ENCODE results near the gene RHBDF2. TPM values are rescaled to one million over a fixed set of nuclear protein-coding genes. Genes with fewer than 3 reads are reported as not detected.

The RHBDF2 gene
- polyA plus RNA-seq, 4 donors: 2.0 to 43.2 (median 10.9) TPM

DNA sequence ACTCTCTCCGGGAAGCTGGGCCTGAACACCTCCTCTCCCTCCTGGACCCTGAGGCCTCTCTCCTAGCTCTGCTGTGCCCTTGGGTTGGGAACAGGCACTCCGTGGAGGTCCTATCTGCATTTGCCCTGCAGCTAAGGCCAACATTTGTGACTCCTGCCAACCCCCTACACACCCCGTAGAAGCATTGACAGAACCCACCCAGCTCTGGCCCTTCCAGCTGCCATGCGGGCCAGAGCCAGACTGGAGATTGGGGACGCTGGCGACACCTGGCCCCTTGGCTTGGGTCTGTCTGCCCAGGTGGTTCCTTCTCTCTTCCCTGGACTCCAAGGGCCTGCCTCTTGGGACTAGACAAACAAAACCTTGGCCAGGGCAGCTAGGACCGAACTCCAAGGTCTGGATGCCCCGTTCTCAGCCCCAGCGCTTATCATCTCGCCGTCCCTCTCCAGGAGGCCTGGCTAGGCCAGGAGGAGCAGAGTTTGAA lies 644 bp upstream of the RHBDF2 start:
- DNase-seq: peak in 1 of 2 donors; percentile 39
- Histone ChIP-seq H3K27me3 (ENCODE audit: control insufficient read depth in 3 of 3, insufficient read depth in 3 of 3, low read length in 3 of 3) (no peaks in the 10 kb centered on the region), H3K4me1 (ENCODE audit: control insufficient read depth in 3 of 3, insufficient read depth in 2 of 3, low read depth in 1 of 3, low read length in 2 of 3) (peaks cover 9 to 55% (median 19%) of the 10 kb centered on the region in 3 donors), H3K36me3 (ENCODE audit: control insufficient read depth in 3 of 3, insufficient read depth in 2 of 3, low read depth in 1 of 3, low read length in 3 of 3) (peaks cover 0 to 10% (median 0%) of the 10 kb centered on the region in 3 donors), H3K4me3 (ENCODE audit: low read depth in 1 of 3, low read length in 3 of 3) (peak overlapping the region in 1 of 3 donors; percentile 24), H3K27ac (ENCODE audit: low read depth in 1 of 3, low read length in 2 of 3) (peak overlapping the region; percentile 1 to 75 (median 70)), H3K9me3 (ENCODE audit: control insufficient read depth in 2 of 2, insufficient read depth in 1 of 2, low read depth in 1 of 2, low read length in 1 of 2) (no peaks in the 10 kb centered on the region)
- no peak for FAIRE-seq
- WGBS, 3 donors: 56 to 74% (median 67%) methylated on average over 11 of the region's 11 CpGs

DNA sequence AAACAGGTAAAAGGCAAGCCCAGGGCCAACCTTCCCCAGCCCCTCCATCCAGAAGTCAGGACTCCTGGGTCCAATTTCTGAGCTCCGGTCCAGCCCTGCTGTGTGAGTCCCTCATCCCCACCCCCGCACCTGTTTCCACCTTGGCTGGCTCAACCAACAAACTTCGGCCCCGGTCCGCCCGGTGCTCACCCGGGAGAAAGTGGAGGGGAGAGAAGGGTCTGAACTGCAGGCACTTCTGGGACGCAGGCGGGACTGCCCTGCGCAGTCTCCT lies 541 bp downstream of the RHBDF2 start:
- FAIRE-seq (no peak), DNase-seq (no peak)
- H3K9me3 ChIP-seq (ENCODE audit: control insufficient read depth in 2 of 2, insufficient read depth in 1 of 2, low read depth in 1 of 2, low read length in 1 of 2): no peaks in the 10 kb centered on the region
- no peaks in the 10 kb centered on the region for H3K27me3 ChIP-seq (ENCODE audit: control insufficient read depth in 3 of 3, insufficient read depth in 3 of 3, low read length in 3 of 3)
- peaks cover 0 to 16% (median 0%) of the 10 kb centered on the region in 3 donors for H3K36me3 ChIP-seq (ENCODE audit: control insufficient read depth in 3 of 3, insufficient read depth in 2 of 3, low read depth in 1 of 3, low read length in 3 of 3)
- peak overlapping the region; percentile 63 to 83 (median 67) for H3K4me3 ChIP-seq (ENCODE audit: low read depth in 1 of 3, low read length in 3 of 3)
- H3K27ac ChIP-seq (ENCODE audit: low read depth in 1 of 3, low read length in 2 of 3): peak overlapping the region; percentile 57 to 85 (median 60)
- peaks cover 9 to 57% (median 19%) of the 10 kb centered on the region in 3 donors for H3K4me1 ChIP-seq (ENCODE audit: control insufficient read depth in 3 of 3, insufficient read depth in 2 of 3, low read depth in 1 of 3, low read length in 2 of 3)
- WGBS, 3 donors: 0 to 10% (median 1%) methylated on average over 9 to 10 of the region's 10 CpGs

DNA sequence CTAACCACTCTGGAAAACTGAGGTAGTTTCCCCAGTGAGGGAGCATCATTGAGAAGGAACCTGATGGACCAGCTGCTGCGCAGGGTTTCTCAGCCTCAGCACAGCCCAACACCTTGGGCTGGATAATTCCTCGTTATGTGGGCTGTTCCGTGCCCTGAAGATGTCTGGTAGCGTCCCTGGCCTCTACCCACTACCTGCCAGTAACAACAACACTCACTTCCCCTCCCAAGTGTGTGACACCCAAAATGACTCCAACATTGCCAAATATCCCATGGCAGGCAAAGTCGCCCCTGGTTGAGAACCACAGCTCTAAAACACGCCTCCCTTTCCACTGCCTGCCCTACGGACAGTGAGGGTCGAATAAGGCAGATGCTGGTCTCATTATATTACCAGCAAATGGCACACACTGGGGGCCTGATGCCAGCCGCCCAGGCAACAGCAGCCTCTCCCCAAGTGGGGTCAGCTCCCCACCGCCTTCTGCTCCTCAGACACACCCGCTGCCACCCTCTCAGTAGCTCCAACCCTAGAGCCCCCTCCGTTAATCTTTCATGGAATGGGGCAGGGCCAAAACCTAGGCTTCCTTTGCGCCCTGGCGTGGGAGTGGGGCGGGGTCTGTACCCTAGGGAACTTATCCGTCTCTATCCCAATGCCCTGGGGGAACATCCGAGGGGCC lies 1.0 kb downstream of the RHBDF2 start:
- Histone ChIP-seq H3K4me3 (ENCODE audit: low read depth in 1 of 3, low read length in 3 of 3) (peak overlapping the region; percentile 63 to 83 (median 67)), H3K9me3 (ENCODE audit: control insufficient read depth in 2 of 2, insufficient read depth in 1 of 2, low read depth in 1 of 2, low read length in 1 of 2) (no peaks in the 10 kb centered on the region), H3K36me3 (ENCODE audit: control insufficient read depth in 3 of 3, insufficient read depth in 2 of 3, low read depth in 1 of 3, low read length in 3 of 3) (peaks cover 0 to 16% (median 0%) of the 10 kb centered on the region in 3 donors), H3K27me3 (ENCODE audit: control insufficient read depth in 3 of 3, insufficient read depth in 3 of 3, low read length in 3 of 3) (no peaks in the 10 kb centered on the region), H3K27ac (ENCODE audit: low read depth in 1 of 3, low read length in 2 of 3) (peak overlapping the region; percentile 8 to 85 (median 57)), H3K4me1 (ENCODE audit: control insufficient read depth in 3 of 3, insufficient read depth in 2 of 3, low read depth in 1 of 3, low read length in 2 of 3) (peaks cover 9 to 62% (median 19%) of the 10 kb centered on the region in 3 donors)
- FAIRE-seq (no peak), DNase-seq (peak in 1 of 2 donors; percentile 50)
- WGBS, 3 donors: 18 to 53% (median 26%) methylated on average over 17 of the region's 17 CpGs

DNA sequence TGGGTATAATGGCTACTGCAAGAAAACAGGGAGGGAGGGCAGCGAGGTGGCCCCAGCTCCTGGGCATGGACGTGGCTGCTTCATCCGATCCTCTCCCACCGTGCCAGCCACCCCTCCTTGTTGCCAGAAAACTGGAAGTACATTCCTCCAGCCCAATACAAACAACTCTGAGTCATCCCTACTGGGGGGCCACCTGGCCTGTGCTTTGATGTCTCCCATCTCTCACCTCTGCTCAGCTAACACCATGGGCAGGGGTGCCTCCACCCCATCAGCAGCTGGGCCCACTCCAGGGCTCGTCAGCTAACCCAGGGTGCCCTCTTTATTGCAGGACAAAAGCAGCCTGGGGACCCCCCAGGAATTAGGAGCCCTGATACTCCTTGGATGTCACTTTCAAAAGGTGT lies 2.0 kb downstream of the RHBDF2 start:
- H3K27ac ChIP-seq (ENCODE audit: low read depth in 1 of 3, low read length in 2 of 3): peak overlapping the region in 2 of 3 donors; percentile 9 to 85
- DNase-seq: peak in 1 of 2 donors; percentile 31
- H3K4me1 ChIP-seq (ENCODE audit: control insufficient read depth in 3 of 3, insufficient read depth in 2 of 3, low read depth in 1 of 3, low read length in 2 of 3): peaks cover 9 to 69% (median 19%) of the 10 kb centered on the region in 3 donors
- H3K4me3 ChIP-seq (ENCODE audit: low read depth in 1 of 3, low read length in 3 of 3): peak overlapping the region in 1 of 3 donors; percentile 63
- H3K36me3 ChIP-seq (ENCODE audit: control insufficient read depth in 3 of 3, insufficient read depth in 2 of 3, low read depth in 1 of 3, low read length in 3 of 3): peaks cover 0 to 22% (median 0%) of the 10 kb centered on the region in 3 donors
- H3K27me3 ChIP-seq (ENCODE audit: control insufficient read depth in 3 of 3, insufficient read depth in 3 of 3, low read length in 3 of 3): no peaks in the 10 kb centered on the region
- no peaks in the 10 kb centered on the region for H3K9me3 ChIP-seq (ENCODE audit: control insufficient read depth in 2 of 2, insufficient read depth in 1 of 2, low read depth in 1 of 2, low read length in 1 of 2)
- no peak for FAIRE-seq
- WGBS, 3 donors: 39 to 60% (median 48%) methylated on average over 5 of the region's 5 CpGs

DNA sequence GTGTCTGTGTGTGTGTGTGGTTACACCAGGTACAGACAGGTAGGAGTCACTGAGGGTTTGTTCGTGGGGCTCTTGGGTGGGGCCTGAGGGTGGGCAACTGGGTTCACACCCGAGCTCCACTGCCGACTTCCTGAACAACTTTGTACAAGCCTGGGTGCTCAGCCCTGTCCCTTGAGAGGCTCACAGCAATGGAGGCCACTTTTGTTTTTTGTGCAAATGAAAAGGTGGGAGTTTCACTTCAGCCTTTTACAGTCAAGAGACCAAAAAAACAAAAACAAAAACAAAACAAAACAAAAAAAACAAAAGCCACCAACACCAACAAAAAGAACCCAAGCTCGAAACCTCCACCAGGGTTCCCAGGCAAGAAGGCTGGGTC lies 2.4 kb downstream of the RHBDF2 start:
- no peak overlapping the region for H3K4me3 ChIP-seq (ENCODE audit: low read depth in 1 of 3, low read length in 3 of 3)
- 22 to 42% (median 35%) methylated on average over 4 of the region's 4 CpGs for WGBS, 3 donors

DNA sequence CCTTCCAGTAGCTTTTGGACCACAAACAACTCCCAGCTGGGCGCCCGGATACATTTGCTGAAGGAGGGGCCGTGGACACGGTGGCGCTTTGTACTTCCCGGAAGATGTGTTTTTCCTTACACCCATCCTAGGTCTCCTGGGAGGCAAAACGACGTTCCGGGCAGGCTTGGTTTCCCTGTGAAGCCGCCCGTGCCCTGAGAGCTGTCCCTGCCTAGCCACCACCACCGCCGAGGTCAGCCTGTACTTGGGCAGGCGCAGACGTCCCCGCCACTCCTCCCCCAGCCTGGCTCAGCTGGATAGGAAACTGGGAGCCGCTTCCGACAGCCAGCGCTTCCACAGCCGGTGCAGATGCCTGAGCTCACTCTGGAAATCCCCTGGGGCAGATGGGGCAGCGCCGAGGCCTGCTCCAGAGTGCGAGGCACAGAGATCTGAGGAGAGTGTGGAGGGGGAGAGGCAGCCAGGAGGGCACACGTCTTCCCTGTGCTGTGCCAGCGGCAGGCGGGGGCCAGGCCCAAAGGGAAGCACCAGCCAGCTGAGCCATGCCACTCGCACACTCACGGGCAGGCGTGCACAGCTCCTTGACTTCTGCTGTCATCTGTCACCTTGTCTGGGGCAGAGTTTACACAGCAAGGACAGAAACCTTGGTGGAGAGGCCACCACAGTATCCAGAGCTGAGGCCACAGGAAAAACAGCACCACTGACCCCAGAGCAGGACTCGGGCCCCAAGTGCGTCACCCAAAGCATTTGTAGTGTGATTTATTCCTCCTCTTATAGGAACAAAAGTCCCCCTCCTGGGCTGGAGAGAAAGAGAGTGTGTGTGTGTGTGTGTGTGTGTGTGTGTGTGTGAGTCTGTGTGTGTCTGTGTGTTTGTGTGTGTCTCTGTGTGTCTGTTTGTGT lies 3.0 kb downstream of the RHBDF2 start:
- no peak for FAIRE-seq
- Histone ChIP-seq H3K27me3 (ENCODE audit: control insufficient read depth in 3 of 3, insufficient read depth in 3 of 3, low read length in 3 of 3) (no peaks in the 10 kb centered on the region), H3K36me3 (ENCODE audit: control insufficient read depth in 3 of 3, insufficient read depth in 2 of 3, low read depth in 1 of 3, low read length in 3 of 3) (peaks cover 0 to 22% (median 0%) of the 10 kb centered on the region in 3 donors), H3K9me3 (ENCODE audit: control insufficient read depth in 2 of 2, insufficient read depth in 1 of 2, low read depth in 1 of 2, low read length in 1 of 2) (no peaks in the 10 kb centered on the region), H3K4me1 (ENCODE audit: control insufficient read depth in 3 of 3, insufficient read depth in 2 of 3, low read depth in 1 of 3, low read length in 2 of 3) (peaks cover 9 to 79% (median 26%) of the 10 kb centered on the region in 3 donors), H3K4me3 (ENCODE audit: low read depth in 1 of 3, low read length in 3 of 3) (peak overlapping the region in 1 of 3 donors; percentile 7), H3K27ac (ENCODE audit: low read depth in 1 of 3, low read length in 2 of 3) (peak overlapping the region; percentile 5 to 85 (median 70))
- DNase-seq: peak; percentile 60 to 67
- WGBS, 3 donors: 25 to 30% (median 26%) methylated on average over 30 to 31 of the region's 31 CpGs

More for the DNA sequence above, 2.4 kb downstream of the RHBDF2 start:
- Histone ChIP-seq H3K36me3 (ENCODE audit: control insufficient read depth in 3 of 3, insufficient read depth in 2 of 3, low read depth in 1 of 3, low read length in 3 of 3) (peaks cover 0 to 22% (median 0%) of the 10 kb centered on the region in 3 donors), H3K27me3 (ENCODE audit: control insufficient read depth in 3 of 3, insufficient read depth in 3 of 3, low read length in 3 of 3) (no peaks in the 10 kb centered on the region), H3K4me1 (ENCODE audit: control insufficient read depth in 3 of 3, insufficient read depth in 2 of 3, low read depth in 1 of 3, low read length in 2 of 3) (peaks cover 9 to 73% (median 20%) of the 10 kb centered on the region in 3 donors), H3K9me3 (ENCODE audit: control insufficient read depth in 2 of 2, insufficient read depth in 1 of 2, low read depth in 1 of 2, low read length in 1 of 2) (no peaks in the 10 kb centered on the region), H3K27ac (ENCODE audit: low read depth in 1 of 3, low read length in 2 of 3) (peak overlapping the region; percentile 5 to 85 (median 70))
- DNase-seq (no peak), FAIRE-seq (no peak)

DNA sequence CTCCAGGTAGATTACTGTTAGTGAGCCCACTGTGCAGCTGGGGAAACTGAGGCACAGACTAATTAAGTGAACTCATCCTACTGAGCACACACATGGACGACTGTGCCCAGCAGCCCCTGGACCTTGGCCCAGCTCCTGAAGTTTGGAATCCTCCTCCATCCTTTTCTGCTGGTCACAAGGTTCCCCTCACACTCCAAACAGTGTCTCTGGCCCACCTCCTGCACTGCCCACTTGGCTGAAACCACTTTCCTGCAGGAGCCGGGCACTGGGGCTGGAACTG lies 3.6 kb downstream of the RHBDF2 start:
- 21 to 40% (median 29%) methylated on average over 2 of the region's 2 CpGs for WGBS, 3 donors
- no peaks in the 10 kb centered on the region for H3K9me3 ChIP-seq (ENCODE audit: control insufficient read depth in 2 of 2, insufficient read depth in 1 of 2, low read depth in 1 of 2, low read length in 1 of 2)
- no peak for DNase-seq

DNA sequence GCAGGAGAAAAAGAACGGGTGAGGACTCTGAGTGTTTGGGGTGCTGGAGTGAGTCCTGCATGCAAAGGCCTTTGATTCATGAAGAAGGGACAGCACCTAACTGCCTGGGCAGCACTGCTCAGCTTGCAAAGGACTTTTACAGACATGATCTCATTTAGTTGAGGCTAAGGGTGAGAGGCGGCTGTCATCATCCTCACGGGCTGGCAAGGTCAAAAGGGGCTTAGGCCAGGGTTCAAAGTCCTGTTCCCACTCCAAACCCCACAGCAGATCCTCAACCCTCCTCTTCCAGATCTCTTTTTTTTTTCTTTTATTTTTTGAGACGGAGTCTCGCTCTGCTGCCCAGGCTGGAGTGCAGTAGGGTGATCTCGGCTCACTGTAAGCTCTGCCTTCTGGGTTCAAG lies 4.8 kb downstream of the RHBDF2 start:
- Histone ChIP-seq H3K27ac (ENCODE audit: low read depth in 1 of 3, low read length in 2 of 3) (peak overlapping the region in 1 of 3 donors; percentile 18), H3K4me1 (ENCODE audit: control insufficient read depth in 3 of 3, insufficient read depth in 2 of 3, low read depth in 1 of 3, low read length in 2 of 3) (peaks cover 9 to 85% (median 30%) of the 10 kb centered on the region in 3 donors), H3K36me3 (ENCODE audit: control insufficient read depth in 3 of 3, insufficient read depth in 2 of 3, low read depth in 1 of 3, low read length in 3 of 3) (peaks cover 0 to 22% (median 0%) of the 10 kb centered on the region in 3 donors), H3K4me3 (ENCODE audit: low read depth in 1 of 3, low read length in 3 of 3) (no peak overlapping the region), H3K27me3 (ENCODE audit: control insufficient read depth in 3 of 3, insufficient read depth in 3 of 3, low read length in 3 of 3) (no peaks in the 10 kb centered on the region), H3K9me3 (ENCODE audit: control insufficient read depth in 2 of 2, insufficient read depth in 1 of 2, low read depth in 1 of 2, low read length in 1 of 2) (no peaks in the 10 kb centered on the region)
- WGBS, 3 donors: 79 to 87% (median 82%) methylated on average over 6 of the region's 6 CpGs
- no peak for FAIRE-seq
- no peak for DNase-seq

More for the DNA sequence above, 3.6 kb downstream of the RHBDF2 start:
- peaks cover 9 to 85% (median 26%) of the 10 kb centered on the region in 3 donors for H3K4me1 ChIP-seq (ENCODE audit: control insufficient read depth in 3 of 3, insufficient read depth in 2 of 3, low read depth in 1 of 3, low read length in 2 of 3)
- peak overlapping the region in 2 of 3 donors; percentile 70 to 85 for H3K27ac ChIP-seq (ENCODE audit: low read depth in 1 of 3, low read length in 2 of 3)
- FAIRE-seq: no peak
- H3K27me3 ChIP-seq (ENCODE audit: control insufficient read depth in 3 of 3, insufficient read depth in 3 of 3, low read length in 3 of 3): no peaks in the 10 kb centered on the region
- peaks cover 0 to 22% (median 0%) of the 10 kb centered on the region in 3 donors for H3K36me3 ChIP-seq (ENCODE audit: control insufficient read depth in 3 of 3, insufficient read depth in 2 of 3, low read depth in 1 of 3, low read length in 3 of 3)
- no peak overlapping the region for H3K4me3 ChIP-seq (ENCODE audit: low read depth in 1 of 3, low read length in 3 of 3)

All from small intestine (tissue), 7 donors.